OCI-LY7 (cell line): Measurements from ENCODE around the gene KRTAP2-2. TPM values are rescaled to one million over a fixed set of nuclear protein-coding genes. Genes with fewer than 3 reads are reported as not detected.

Experiments
- BruUV-seq: library from RNA; stranded (reverse); fragments of 400-500 nt; replicated peaks from 2 replicates; lab custom pipeline; 2021; lab: Mats Ljungman, UMichigan
- CTCF ChIA-PET: fragments of 300-600 bp; sonication (Branson Sonifier 250); formaldehyde crosslinking; loops from one replicate; lab custom pipeline; 2022; ENCODE audit warnings: antibody characterized with exemption; ENCODE audit not compliant: unreplicated experiment; lab: Charles Lee
- POLR2A ChIA-PET: fragments of 300-600 bp; sonication (Branson Sonifier 250); formaldehyde crosslinking; loops from one replicate; lab custom pipeline; 2022; ENCODE audit warnings: antibody characterized with exemption; lab: Charles Lee
- DNase-seq: peaks from one replicate; pipeline ENCODE4 v3.0.0-alpha.2; 2015; ENCODE audit warnings: low spot score
- H2AFZ ChIP-seq: fragments of 200-600 bp; sonication (generic), shearing (Covaris generic); 2 replicates; pipeline ENCODE4 v1.6.1; 2014; ENCODE audit warnings: mild to moderate bottlenecking, antibody characterized with exemption, low read length, moderate library complexity
- H3K27ac ChIP-seq: fragments of 200-600 bp; sonication (generic); 2 replicates; pipeline ENCODE4 v1.5.1; 2014; ENCODE audit warnings: mixed run types, low read depth, mild to moderate bottlenecking, moderate library complexity, low read length, inconsistent platforms; ENCODE audit not compliant: poor library complexity, severe bottlenecking
- H3K36me3 ChIP-seq: fragments of 200-600 bp; sonication (generic); 2 replicates; pipeline ENCODE4 v1.6.1; 2014; ENCODE audit warnings: mild to moderate bottlenecking, antibody characterized with exemption, low read length, moderate library complexity, mixed read lengths; ENCODE audit not compliant: insufficient read depth
- H3K4me1 ChIP-seq: fragments of 200-600 bp; sonication (generic); 2 replicates; pipeline ENCODE4 v1.5.1; 2014; ENCODE audit warnings: mild to moderate bottlenecking, low read length; ENCODE audit not compliant: insufficient read depth, poor library complexity, severe bottlenecking
- H3K4me2 ChIP-seq: fragments of 200-600 bp; sonication (generic); 2 replicates; pipeline ENCODE4 v1.6.1; 2014; ENCODE audit warnings: mild to moderate bottlenecking, low read length
- H3K4me3 ChIP-seq: fragments of 200-600 bp; sonication (generic); 2 replicates; pipeline ENCODE4 v1.5.1; 2014; ENCODE audit warnings: mild to moderate bottlenecking, low read depth, low read length; ENCODE audit not compliant: poor library complexity, severe bottlenecking
- H3K79me2 ChIP-seq: fragments of 200-600 bp; sonication (generic); 2 replicates; pipeline ENCODE4 v1.6.1; 2016; ENCODE audit warnings: low read depth, mild to moderate bottlenecking, low read length, moderate library complexity, mixed read lengths; ENCODE audit not compliant: insufficient read depth
- H3K9me2 ChIP-seq: fragments of 200-600 bp; sonication (generic); 2 replicates; pipeline ENCODE4 v1.6.1; 2016; ENCODE audit warnings: mild to moderate bottlenecking, low read length, mixed read lengths; ENCODE audit not compliant: insufficient read depth
- H3K9me3 ChIP-seq: fragments of 200-600 bp; sonication (generic); 2 replicates; pipeline ENCODE4 v1.6.1; 2014; ENCODE audit warnings: mild to moderate bottlenecking, mixed run types, low read length, mixed read lengths
- H4K20me1 ChIP-seq: fragments of 200-600 bp; sonication (generic); 2 replicates; pipeline ENCODE4 v1.6.1; 2014; ENCODE audit warnings: mild to moderate bottlenecking, antibody characterized with exemption, low read length, moderate library complexity, mixed read lengths; ENCODE audit not compliant: insufficient read depth
- EZH2phosphoT487 ChIP-seq: fragments of 200-600 bp; sonication (generic); IDR thresholded peaks from 2 replicates; pipeline ENCODE4 v1.6.1; 2018; ENCODE audit warnings: low read depth, borderline replicate concordance, mild to moderate bottlenecking, mixed run types, antibody characterized with exemption, low read length, moderate library complexity, mixed read lengths
- intact Hi-C: fragments of 100-400 bp; cut with micrococcal nuclease; formaldehyde crosslinking; loops from one replicate; pipeline ENCODE4 v1.10.0; 2022; ENCODE audit not compliant: unreplicated experiment
- small RNA-seq: library from RNA; depleted of rRNA; stranded (forward); fragments of <200 nt; gene quantifications from one replicate; pipeline ENCODE3, GENCODE V24; 2014
- total RNA-seq, 2 experiments: library from RNA; depleted of rRNA in 1 of 2; stranded (reverse); fragments of >200 nt in 1 of 2; shearing (Covaris generic) in 1 of 2; gene quantifications; 2 replicates each; pipeline ENCODE4 v1.2.3, GENCODE V29; 2014 to 2022
- TF ChIP-seq, protein P1 (sequence below): fragments of 200-600 bp; sonication (generic); conservative IDR thresholded peaks from 2 replicates; pipeline ENCODE4 v1.5.1; 2014; ENCODE audit warnings: mild to moderate bottlenecking, antibody characterized with exemption, low read length, moderate library complexity, mixed read lengths

Gene KRTAP2-2
- total RNA-seq, 2 experiments from 2014 or later = not detected

DNA sequence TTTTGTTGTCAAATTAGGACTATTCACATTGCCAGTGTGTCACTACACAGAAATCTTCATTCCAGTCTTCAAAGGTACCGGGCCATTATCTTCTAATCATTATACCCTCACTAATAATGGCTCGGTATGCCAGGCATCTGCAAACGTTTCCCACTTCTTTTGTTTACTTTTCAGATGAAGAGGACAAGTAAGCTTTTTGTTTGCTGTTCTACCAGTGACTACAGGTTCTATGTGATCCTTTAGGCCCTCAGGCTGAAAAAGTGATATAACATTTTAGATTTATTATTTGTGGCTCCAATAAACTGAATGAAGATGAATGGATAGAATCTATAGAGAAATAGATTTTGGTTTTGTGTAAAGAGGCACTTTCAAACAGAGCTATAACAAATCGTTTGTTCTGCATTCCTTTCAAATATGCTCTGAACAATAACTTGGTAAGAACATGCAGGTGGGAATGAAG lies 45.7 kb downstream of the KRTAP2-2 start:
- intact Hi-C loops = no loop called here
- DNase-seq = no peak
- Histone ChIP-seq H3K4me3 (no peak overlapping the region), H3K27ac (no peak overlapping the region), H3K36me3 (no peaks in the 10 kb centered on the region), H3K4me2 (no peak overlapping the region), H2AFZ (no peak overlapping the region), H3K9me3 (no peaks in the 10 kb centered on the region), H3K79me2 (no peaks in the 10 kb centered on the region), H3K9me2 (no peaks in the 10 kb centered on the region), H4K20me1 (no peaks in the 10 kb centered on the region), H3K4me1 (no peaks in the 10 kb centered on the region)
- BruUV-seq = no TSS peak
- CTCF ChIA-PET = no interaction called here
- POLR2A ChIA-PET = no interaction called here
- TF ChIP-seq EZH2phosphoT487 = no peak
- TF ChIP-seq, protein P1, sequence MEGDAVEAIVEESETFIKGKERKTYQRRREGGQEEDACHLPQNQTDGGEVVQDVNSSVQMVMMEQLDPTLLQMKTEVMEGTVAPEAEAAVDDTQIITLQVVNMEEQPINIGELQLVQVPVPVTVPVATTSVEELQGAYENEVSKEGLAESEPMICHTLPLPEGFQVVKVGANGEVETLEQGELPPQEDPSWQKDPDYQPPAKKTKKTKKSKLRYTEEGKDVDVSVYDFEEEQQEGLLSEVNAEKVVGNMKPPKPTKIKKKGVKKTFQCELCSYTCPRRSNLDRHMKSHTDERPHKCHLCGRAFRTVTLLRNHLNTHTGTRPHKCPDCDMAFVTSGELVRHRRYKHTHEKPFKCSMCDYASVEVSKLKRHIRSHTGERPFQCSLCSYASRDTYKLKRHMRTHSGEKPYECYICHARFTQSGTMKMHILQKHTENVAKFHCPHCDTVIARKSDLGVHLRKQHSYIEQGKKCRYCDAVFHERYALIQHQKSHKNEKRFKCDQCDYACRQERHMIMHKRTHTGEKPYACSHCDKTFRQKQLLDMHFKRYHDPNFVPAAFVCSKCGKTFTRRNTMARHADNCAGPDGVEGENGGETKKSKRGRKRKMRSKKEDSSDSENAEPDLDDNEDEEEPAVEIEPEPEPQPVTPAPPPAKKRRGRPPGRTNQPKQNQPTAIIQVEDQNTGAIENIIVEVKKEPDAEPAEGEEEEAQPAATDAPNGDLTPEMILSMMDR = no peak

DNA sequence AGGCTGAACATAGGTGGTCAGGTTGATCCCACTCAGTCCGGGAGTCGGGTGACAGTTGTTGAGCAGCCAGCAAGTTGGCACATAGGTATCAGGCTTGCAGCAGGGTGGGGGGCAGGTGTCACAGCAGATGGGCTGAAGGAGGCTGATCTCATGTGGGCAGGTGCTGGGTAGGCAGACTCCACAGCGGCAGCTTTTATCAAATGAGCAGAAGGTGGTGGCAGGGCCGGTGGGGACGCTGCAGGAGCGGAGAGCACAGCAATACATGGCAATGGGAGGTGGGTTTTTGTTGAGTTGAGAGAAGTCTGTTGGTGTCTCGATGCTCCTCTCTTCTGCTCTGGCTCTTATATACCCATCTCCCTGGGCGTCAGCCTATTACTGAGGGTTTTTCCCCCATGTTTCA lies 46.2 kb downstream of the KRTAP2-2 start, which contains the start of gene KRTAP3-1:
TSS of gene KRTAP3-1 (minus strand) at position 318 of the 400 bp plus-strand sequence. CDS start at position 264, 54 bp downstream.
- Histone ChIP-seq H3K9me3 (no peaks in the 10 kb centered on the region), H3K9me2 (no peaks in the 10 kb centered on the region), H3K4me3 (no peak within 1 kb of the TSS), H3K4me1 (no peaks in the 10 kb centered on the region), H3K27ac (no peak within 1 kb of the TSS), H3K36me3 (no peaks in the 10 kb centered on the region), H3K4me2 (no peak within 1 kb of the TSS), H4K20me1 (no peaks in the 10 kb centered on the region), H3K79me2 (no peaks in the 10 kb centered on the region), H2AFZ (no peak within 1 kb of the TSS)
- DNase-seq = no peak
- no TSS peak for BruUV-seq
- CTCF ChIA-PET = no interaction called here
- intact Hi-C loops = no loop called here
- POLR2A ChIA-PET = no interaction called here
- TF ChIP-seq, protein P1 = no peak
- TF ChIP-seq EZH2phosphoT487 = no peak

Small RNA genes lying within 50 kb of the gene (small RNA-seq; reads per million reads assigned to genes)
- gene KRTAP3-4P = not detected

Other genes with a start within 250 kb of the KRTAP2-2 start
Only the 30 nearest of the 37 such genes appear.
- gene KRT20, start 170.0 kb downstream of the KRTAP2-2 start, total RNA-seq (2014; rRNA removed; shearing (Covaris generic)) = not detected in 2 replicates
- gene KRT20, start 170.0 kb downstream of the KRTAP2-2 start, total RNA-seq (2022) = not detected in 2 replicates
- gene KRT23, start 117.6 kb downstream of the KRTAP2-2 start, total RNA-seq (2014; rRNA removed; shearing (Covaris generic)) = not detected in 2 replicates
- not detected in 2 replicates for gene KRT23, start 117.6 kb downstream of the KRTAP2-2 start, total RNA-seq (2022)
- gene KRT39, start 88.3 kb downstream of the KRTAP2-2 start, total RNA-seq (2014; rRNA removed; shearing (Covaris generic)) = not detected in 2 replicates
- gene KRT39, start 88.3 kb downstream of the KRTAP2-2 start, total RNA-seq (2022) = not detected in 2 replicates
- gene KRT40, start 70.9 kb downstream of the KRTAP2-2 start, total RNA-seq (2014; rRNA removed; shearing (Covaris generic)) = not detected in 2 replicates
- not detected in 2 replicates for gene KRT40, start 70.9 kb downstream of the KRTAP2-2 start, total RNA-seq (2022)
- not detected in 2 replicates for gene KRTAP3-3, start 61.1 kb downstream of the KRTAP2-2 start, total RNA-seq (2014; rRNA removed; shearing (Covaris generic))
- gene KRTAP3-3, start 61.1 kb downstream of the KRTAP2-2 start, total RNA-seq (2022) = not detected in 2 replicates
- not detected in 2 replicates for gene KRTAP3-2, start 55.3 kb downstream of the KRTAP2-2 start, total RNA-seq (2014; rRNA removed; shearing (Covaris generic))
- gene KRTAP3-2, start 55.3 kb downstream of the KRTAP2-2 start, total RNA-seq (2022) = not detected in 2 replicates
- gene KRTAP3-1, start 46.1 kb downstream of the KRTAP2-2 start, total RNA-seq (2014; rRNA removed; shearing (Covaris generic)) = not detected in 2 replicates
- gene KRTAP3-1, start 46.1 kb downstream of the KRTAP2-2 start, total RNA-seq (2022) = not detected in 2 replicates
- not detected in 2 replicates for gene KRTAP1-5, start 28.0 kb downstream of the KRTAP2-2 start, total RNA-seq (2014; rRNA removed; shearing (Covaris generic))
- gene KRTAP1-5, start 28.0 kb downstream of the KRTAP2-2 start, total RNA-seq (2022) = not detected in 2 replicates
- not detected in 2 replicates for gene KRTAP1-4, start 25.0 kb downstream of the KRTAP2-2 start, total RNA-seq (2014; rRNA removed; shearing (Covaris generic))
- gene KRTAP1-4, start 25.0 kb downstream of the KRTAP2-2 start, total RNA-seq (2022) = not detected in 2 replicates
- gene KRTAP1-3, start 20.4 kb downstream of the KRTAP2-2 start, total RNA-seq (2014; rRNA removed; shearing (Covaris generic)) = not detected in 2 replicates
- gene KRTAP1-3, start 20.4 kb downstream of the KRTAP2-2 start, total RNA-seq (2022) = not detected in 2 replicates
- gene KRTAP1-1, start 13.8 kb downstream of the KRTAP2-2 start, total RNA-seq (2014; rRNA removed; shearing (Covaris generic)) = not detected in 2 replicates
- gene KRTAP1-1, start 13.8 kb downstream of the KRTAP2-2 start, total RNA-seq (2022) = not detected in 2 replicates
- not detected in 2 replicates for gene KRTAP2-1, start 7.9 kb downstream of the KRTAP2-2 start, total RNA-seq (2014; rRNA removed; shearing (Covaris generic))
- not detected in 2 replicates for gene KRTAP2-1, start 7.9 kb downstream of the KRTAP2-2 start, total RNA-seq (2022)
- not detected in 2 replicates for gene KRTAP2-3, start 4.9 kb upstream of the KRTAP2-2 start, total RNA-seq (2014; rRNA removed; shearing (Covaris generic))
- not detected in 2 replicates for gene KRTAP2-3, start 4.9 kb upstream of the KRTAP2-2 start, total RNA-seq (2022)
- not detected in 2 replicates for gene KRTAP2-4, start 10.6 kb upstream of the KRTAP2-2 start, total RNA-seq (2014; rRNA removed; shearing (Covaris generic))
- gene KRTAP2-4, start 10.6 kb upstream of the KRTAP2-2 start, total RNA-seq (2022) = not detected in 2 replicates
- gene KRTAP4-7, start 28.9 kb upstream of the KRTAP2-2 start, total RNA-seq (2014; rRNA removed; shearing (Covaris generic)) = not detected in 2 replicates
- gene KRTAP4-7, start 28.9 kb upstream of the KRTAP2-2 start, total RNA-seq (2022) = not detected in 2 replicates
- gene KRTAP4-8, start 42.9 kb upstream of the KRTAP2-2 start, total RNA-seq (2014; rRNA removed; shearing (Covaris generic)) = not detected in 2 replicates
- not detected in 2 replicates for gene KRTAP4-8, start 42.9 kb upstream of the KRTAP2-2 start, total RNA-seq (2022)
- not detected in 2 replicates for gene KRTAP4-16, start 47.0 kb upstream of the KRTAP2-2 start, total RNA-seq (2014; rRNA removed; shearing (Covaris generic))
- not detected in 2 replicates for gene KRTAP4-16, start 47.0 kb upstream of the KRTAP2-2 start, total RNA-seq (2022)
- not detected in 2 replicates for gene KRTAP4-9, start 50.2 kb upstream of the KRTAP2-2 start, total RNA-seq (2014; rRNA removed; shearing (Covaris generic))
- not detected in 2 replicates for gene KRTAP4-9, start 50.2 kb upstream of the KRTAP2-2 start, total RNA-seq (2022)
- not detected in 2 replicates for gene KRTAP4-11, start 63.1 kb upstream of the KRTAP2-2 start, total RNA-seq (2014; rRNA removed; shearing (Covaris generic))
- not detected in 2 replicates for gene KRTAP4-11, start 63.1 kb upstream of the KRTAP2-2 start, total RNA-seq (2022)
- not detected in 2 replicates for gene KRTAP4-12, start 69.0 kb upstream of the KRTAP2-2 start, total RNA-seq (2014; rRNA removed; shearing (Covaris generic))
- gene KRTAP4-12, start 69.0 kb upstream of the KRTAP2-2 start, total RNA-seq (2022) = not detected in 2 replicates
- not detected in 2 replicates for gene KRTAP4-6, start 85.3 kb upstream of the KRTAP2-2 start, total RNA-seq (2014; rRNA removed; shearing (Covaris generic))
- gene KRTAP4-6, start 85.3 kb upstream of the KRTAP2-2 start, total RNA-seq (2022) = not detected in 2 replicates
- gene KRTAP4-5, start 94.6 kb upstream of the KRTAP2-2 start, total RNA-seq (2014; rRNA removed; shearing (Covaris generic)) = not detected in 2 replicates
- gene KRTAP4-5, start 94.6 kb upstream of the KRTAP2-2 start, total RNA-seq (2022) = not detected in 2 replicates
- gene KRTAP4-4, start 105.5 kb upstream of the KRTAP2-2 start, total RNA-seq (2014; rRNA removed; shearing (Covaris generic)) = not detected in 2 replicates
- gene KRTAP4-4, start 105.5 kb upstream of the KRTAP2-2 start, total RNA-seq (2022) = not detected in 2 replicates
- not detected in 2 replicates for gene KRTAP4-3, start 113.0 kb upstream of the KRTAP2-2 start, total RNA-seq (2014; rRNA removed; shearing (Covaris generic))
- not detected in 2 replicates for gene KRTAP4-3, start 113.0 kb upstream of the KRTAP2-2 start, total RNA-seq (2022)
- not detected in 2 replicates for gene KRTAP4-2, start 123.0 kb upstream of the KRTAP2-2 start, total RNA-seq (2014; rRNA removed; shearing (Covaris generic))
- gene KRTAP4-2, start 123.0 kb upstream of the KRTAP2-2 start, total RNA-seq (2022) = not detected in 2 replicates
- gene KRTAP4-1, start 129.7 kb upstream of the KRTAP2-2 start, total RNA-seq (2014; rRNA removed; shearing (Covaris generic)) = not detected in 2 replicates
- not detected in 2 replicates for gene KRTAP4-1, start 129.7 kb upstream of the KRTAP2-2 start, total RNA-seq (2022)
- not detected in 2 replicates for gene KRTAP9-1, start 134.7 kb upstream of the KRTAP2-2 start, total RNA-seq (2014; rRNA removed; shearing (Covaris generic))
- not detected in 2 replicates for gene KRTAP9-1, start 134.7 kb upstream of the KRTAP2-2 start, total RNA-seq (2022)
- gene KRTAP9-2, start 171.4 kb upstream of the KRTAP2-2 start, total RNA-seq (2014; rRNA removed; shearing (Covaris generic)) = not detected in 2 replicates
- gene KRTAP9-2, start 171.4 kb upstream of the KRTAP2-2 start, total RNA-seq (2022) = not detected in 2 replicates
- gene KRTAP9-3, start 177.2 kb upstream of the KRTAP2-2 start, total RNA-seq (2014; rRNA removed; shearing (Covaris generic)) = not detected in 2 replicates
- gene KRTAP9-3, start 177.2 kb upstream of the KRTAP2-2 start, total RNA-seq (2022) = not detected in 2 replicates
- gene KRTAP9-8, start 182.8 kb upstream of the KRTAP2-2 start, total RNA-seq (2014; rRNA removed; shearing (Covaris generic)) = not detected in 2 replicates
- gene KRTAP9-8, start 182.8 kb upstream of the KRTAP2-2 start, total RNA-seq (2022) = not detected in 2 replicates